GM12864 (cell line): ENCODE measurements around the gene POLL.
A peak's percentile ranks its signal among the peaks of the same experiment; 100 is the strongest.

Source experiments
- DNase-seq: peaks from one replicate; pipeline ENCODE4 v3.0.0-alpha.2; 2011; ENCODE audit warnings: low read depth
- H3K4me3 ChIP-seq: 2 replicates; pipeline ENCODE4 v1.5.1; 2011; ENCODE audit warnings: mild to moderate bottlenecking, low read depth, low read length, control low read depth
- CTCF ChIP-seq: IDR thresholded peaks from 2 replicates; pipeline ENCODE4 v1.5.1; 2011; ENCODE audit warnings: low read depth, mild to moderate bottlenecking, moderate library complexity, low read length, control low read depth, inconsistent platforms; ENCODE audit errors: missing control alignments

POLL gene

GRCh38 chr10:101536800-101537199 is 51.3 kb downstream of the POLL start:
- H3K4me3 ChIP-seq = no peak overlapping the region
- DNase-seq = peak; percentile 8
- TF ChIP-seq CTCF = peak; percentile 38

- TF ChIP-seq CTCF = no peak
- no peak for DNase-seq
- no peak overlapping the region for H3K4me3 ChIP-seq
Measured at GRCh38 chr10:101535949-101536348, 52.1 kb downstream of the POLL start.

- no peak overlapping the region for H3K4me3 ChIP-seq
- no peak for TF ChIP-seq CTCF
- no peak for DNase-seq
Measured at GRCh38 chr10:101529725-101530553, 58.1 kb downstream of the POLL start.

- TF ChIP-seq CTCF = no peak
- no peak overlapping the region for H3K4me3 ChIP-seq
- no peak for DNase-seq
Measured at GRCh38 chr10:101529207-101529606, 58.9 kb downstream of the POLL start.
